HG02678 (cell line): ENCODE results near the gene SEMA6B.
"Not testable (repeated sequence)": the region's sequence is repeated elsewhere in the genome, so short reads cannot be mapped to it uniquely, and the experiment has no call there.

Source experiments
- ATAC-seq: cut with Tn5 transposase; IDR thresholded peaks from one replicate; pipeline ENCODE4 v1.9.1; 2021; ENCODE audit warnings: mild to moderate bottlenecking, moderate library complexity; ENCODE audit not compliant: unreplicated experiment

Gene SEMA6B

DNA sequence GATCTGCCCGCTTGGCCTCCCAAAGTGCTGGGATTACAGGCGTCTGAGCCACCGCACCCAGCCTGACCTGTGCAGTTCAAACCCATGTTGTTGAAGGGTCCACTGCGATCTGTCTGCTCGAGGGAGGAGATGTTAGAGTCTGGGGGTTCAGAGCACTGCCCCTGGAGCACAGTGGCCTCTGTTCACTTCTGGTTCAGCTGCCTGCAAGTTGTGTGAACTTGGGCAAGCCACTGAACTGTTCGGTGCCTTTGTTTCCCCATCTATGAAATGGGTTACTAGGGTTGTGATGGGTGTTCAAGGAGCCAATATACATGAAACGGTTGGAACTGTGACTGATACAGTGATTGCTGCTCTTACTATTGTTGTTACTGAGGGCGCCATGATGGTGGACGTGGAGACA, 26.1 kb downstream of the SEMA6B start:
- no peak for ATAC-seq

DNA sequence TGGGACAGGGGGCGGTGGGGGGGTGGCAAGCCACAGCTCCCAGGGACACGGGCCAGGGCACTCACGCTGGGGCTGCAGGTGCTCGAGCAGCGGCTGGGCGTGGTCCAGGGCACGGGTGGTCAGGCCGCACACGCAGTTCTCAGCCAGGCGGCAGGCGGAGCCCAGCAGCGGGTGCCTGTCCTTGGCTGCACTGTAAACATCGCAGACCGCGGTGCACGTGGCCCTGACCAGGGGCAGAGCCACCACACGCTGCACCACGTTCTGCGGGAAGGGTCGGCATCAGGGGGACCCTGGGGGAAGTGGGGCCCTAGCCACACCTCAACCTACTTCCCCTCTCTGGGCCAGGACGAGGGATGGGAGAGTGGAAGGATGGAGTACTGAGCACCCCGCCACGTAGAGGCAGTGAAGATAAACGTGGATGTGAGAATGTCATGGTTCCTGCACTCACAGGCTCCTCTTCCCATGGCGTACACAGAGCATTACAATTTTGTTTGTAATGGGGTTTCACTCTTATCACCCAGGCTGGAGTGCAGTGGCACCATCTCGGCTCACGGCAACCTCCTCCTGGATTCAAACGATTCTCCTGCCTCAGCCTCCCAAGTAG, 27.8 kb downstream of the SEMA6B start:
- ATAC-seq: no peak

DNA sequence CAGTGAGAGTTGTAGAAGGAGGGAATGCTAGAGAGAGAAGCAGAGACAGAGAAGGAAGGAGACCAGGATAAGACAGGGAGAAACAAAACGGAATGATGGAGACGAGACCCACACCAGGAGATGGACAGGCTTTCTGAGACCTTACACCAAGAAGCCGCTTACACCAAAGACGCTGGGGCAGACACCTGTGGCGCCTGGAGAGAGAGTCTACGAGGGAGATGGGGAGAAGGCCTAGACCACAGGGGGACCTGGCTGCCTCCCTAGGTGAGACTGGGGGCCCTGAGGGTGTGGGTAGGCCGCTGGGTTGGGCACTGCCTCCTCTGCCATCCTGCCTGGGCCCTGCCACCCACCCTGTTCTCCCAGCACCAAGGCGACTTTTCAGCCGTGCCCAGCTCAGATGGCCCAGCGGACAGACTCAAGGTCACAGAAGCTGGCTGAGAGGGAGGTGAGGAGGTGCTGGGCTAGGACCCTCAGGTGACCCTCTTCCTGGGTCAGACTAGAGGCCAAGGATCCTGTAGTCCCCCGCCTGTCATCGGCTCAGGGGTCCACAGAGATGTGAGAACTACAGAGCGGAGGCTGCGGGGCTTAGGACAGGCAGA, 29.5 kb downstream of the SEMA6B start:
- no peak for ATAC-seq

DNA sequence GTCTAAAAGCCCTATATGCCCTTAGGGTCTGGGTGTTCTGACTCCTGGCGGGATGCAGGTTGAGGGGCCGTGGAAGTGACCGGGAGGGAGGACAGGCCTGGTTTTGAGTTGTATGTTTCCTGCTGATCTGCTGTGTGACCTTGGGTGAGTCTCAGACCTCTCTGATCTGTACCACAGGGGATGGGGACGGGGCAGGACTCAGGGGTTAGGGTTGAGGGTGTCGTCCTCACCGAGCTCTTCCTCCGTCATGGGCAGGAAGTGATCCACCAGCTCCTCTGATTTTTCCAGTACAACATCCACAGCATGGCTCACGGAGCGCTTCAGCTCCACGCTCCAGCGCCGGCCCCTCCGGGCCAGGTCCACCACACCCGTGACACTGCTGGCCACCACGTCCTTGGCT, 30.6 kb downstream of the SEMA6B start:
- no peak for ATAC-seq

DNA sequence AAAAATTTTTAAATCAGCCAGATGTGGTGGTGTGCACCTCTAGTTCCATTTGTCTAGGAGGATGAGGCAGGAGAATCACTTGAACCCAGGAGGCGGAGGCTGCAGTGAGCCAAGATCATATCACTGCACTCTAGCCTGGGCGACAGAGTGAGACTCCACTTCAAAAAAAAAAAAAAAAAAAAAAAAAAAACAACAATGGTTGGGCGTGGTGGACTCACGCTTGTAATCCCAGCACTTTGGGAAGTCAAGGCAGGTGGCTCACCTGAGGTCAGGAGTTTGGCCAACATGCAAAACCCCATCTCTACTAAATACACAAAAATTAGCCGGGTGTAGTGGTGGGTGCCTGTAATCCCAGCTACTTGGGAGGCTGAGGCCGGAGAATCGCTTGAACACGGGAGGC, 32.1 kb downstream of the SEMA6B start:
- ATAC-seq: not testable (repeated sequence)

DNA sequence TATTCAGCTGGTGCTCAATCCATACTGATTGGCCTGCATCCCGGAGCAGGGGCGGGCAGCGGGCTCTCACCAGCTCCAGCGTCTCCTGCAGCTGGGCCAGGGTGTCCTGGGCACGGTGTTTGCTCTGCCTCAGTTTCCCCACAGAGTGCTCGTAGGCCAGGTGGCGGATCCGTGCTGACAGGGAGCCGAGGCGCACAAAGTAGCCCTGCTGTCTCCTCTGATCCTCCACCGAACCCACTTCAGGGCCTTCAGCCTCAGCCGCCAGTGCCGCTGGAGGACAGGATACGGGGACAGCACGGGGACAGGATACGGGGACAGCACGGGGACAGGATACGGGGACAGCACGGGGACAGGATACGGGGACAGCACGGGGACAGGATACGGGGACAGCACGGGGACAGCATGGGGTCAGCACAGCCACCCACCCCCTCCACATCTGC, 33.9 kb downstream of the SEMA6B start:
- ATAC-seq: no peak

DNA sequence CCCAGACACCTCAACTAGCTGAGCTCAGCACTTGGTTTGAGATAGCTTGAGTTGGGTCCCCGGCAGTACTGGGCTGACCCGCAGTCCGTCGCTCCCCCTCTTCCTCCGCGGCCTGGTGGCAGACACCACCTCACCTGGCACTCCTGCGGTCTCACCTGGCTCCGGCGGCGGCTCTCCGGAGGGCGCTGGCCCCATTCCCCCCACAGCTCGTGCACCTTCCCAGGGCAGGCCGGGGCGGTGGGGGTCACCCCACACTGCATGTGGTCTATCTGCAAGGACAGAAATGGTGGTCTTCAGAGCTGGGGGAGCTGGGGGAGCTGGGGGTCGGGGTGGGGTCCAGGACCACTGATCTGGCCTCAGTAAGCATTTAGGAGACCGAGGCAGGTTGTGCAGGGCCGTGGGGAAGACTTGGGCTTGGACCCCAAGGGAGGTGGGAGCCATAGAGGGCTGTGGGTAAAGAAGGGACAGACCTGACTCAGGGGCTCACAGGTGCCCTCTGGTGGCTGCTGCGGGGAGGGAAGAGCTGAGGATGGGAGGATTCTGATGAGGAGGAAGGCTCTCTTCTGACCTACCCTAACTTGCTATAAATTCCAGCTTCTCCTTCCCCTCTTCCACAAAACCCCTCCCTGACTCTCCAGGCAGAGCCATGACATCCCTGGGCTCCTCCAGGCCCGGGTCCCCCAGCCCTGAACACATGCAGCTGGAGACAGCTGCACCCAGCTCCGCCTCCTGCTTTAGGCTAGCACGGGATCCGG, 34.5 kb downstream of the SEMA6B start:
- ATAC-seq: no peak

DNA sequence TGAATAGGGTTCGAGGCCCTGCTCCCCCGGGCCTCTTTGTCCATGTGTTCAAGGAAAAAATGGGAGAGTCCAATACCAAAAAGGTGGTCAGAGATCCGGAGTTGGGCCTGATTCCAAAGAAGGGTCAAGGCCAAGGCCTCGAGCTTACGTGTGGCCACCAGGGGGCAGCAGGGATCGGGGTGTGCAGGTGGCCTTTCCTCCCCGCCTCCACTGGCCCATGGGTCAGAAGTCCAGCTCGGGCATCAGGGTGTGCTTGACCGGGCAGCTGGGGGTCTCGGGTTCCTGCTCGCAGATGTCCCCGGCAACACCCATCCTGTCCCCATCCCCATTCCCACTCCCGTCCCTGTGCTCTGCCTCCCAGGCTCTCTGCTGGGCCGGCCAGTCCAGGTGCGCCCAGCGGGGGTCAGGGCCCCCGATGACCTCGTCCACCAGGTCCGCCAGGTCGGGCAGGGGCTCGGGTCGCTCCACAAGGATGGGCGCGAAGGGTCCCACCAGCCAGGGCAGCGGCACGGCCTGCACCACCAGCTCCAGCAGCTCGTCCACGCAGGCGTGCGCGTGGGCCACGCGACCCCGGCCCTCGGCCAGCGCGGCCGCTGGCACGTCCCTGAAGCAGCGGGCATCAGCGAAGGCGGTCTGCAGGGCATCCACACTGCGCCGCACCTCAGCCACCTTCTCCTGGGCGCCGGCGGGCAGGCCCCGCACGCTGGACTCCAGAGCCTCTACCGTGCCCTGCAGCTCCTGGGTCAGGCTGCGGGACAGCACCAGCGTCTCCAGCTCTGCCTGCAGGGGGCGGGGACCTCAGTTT, 36.0 kb downstream of the SEMA6B start:
- ATAC-seq: no peak

DNA sequence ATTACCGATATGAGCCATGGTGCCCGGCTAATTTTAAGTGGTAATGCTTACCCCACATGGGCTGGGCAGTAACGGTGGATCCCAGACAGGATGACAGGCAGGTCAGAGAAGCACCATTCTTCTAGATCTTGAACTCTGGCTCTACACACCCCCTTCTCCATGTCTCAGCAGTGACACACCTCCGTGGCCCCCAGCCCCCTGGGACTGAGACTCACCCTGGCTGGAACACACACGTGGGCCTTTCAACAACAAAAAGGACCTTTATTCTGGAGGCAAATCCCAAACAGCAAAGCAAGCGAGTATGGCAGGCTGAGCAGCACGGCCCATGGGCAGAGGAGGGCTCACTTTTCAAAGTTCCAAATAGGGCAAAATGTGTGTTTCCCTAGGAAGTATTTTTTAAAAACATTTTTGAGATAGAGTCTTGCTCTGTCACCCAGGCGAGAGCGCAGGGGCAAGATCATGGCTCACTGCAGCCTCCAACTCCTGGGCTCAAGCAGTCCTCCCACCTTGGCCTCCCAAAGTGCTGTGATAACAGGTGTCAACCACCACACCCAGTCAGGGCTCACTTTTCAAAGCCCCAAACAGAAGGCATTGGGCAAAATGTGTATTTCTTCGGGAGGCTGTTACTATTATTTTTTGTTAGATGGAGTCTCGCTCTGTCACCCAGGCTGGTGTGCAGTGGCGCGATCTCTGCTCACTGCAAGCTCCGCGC, 37.0 kb downstream of the SEMA6B start:
- ATAC-seq: no peak

DNA sequence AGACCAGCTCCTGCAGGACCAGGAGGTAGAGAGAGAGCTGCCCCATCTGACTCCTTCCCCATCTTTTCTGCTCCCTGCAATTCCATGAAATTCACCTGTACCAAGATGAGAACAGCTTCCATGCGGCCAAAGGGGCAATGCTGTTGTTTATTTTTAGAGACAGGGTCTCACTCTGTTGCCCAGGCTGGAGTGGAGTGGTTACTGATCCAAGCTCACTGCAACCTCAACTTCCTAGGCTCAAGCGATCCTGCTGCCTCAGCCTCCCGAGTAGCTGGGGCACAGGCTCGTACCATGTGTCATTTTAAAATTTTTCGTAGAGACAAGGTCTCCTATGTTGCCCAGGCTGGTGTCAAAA, 37.6 kb downstream of the SEMA6B start:
- ATAC-seq: no peak

DNA sequence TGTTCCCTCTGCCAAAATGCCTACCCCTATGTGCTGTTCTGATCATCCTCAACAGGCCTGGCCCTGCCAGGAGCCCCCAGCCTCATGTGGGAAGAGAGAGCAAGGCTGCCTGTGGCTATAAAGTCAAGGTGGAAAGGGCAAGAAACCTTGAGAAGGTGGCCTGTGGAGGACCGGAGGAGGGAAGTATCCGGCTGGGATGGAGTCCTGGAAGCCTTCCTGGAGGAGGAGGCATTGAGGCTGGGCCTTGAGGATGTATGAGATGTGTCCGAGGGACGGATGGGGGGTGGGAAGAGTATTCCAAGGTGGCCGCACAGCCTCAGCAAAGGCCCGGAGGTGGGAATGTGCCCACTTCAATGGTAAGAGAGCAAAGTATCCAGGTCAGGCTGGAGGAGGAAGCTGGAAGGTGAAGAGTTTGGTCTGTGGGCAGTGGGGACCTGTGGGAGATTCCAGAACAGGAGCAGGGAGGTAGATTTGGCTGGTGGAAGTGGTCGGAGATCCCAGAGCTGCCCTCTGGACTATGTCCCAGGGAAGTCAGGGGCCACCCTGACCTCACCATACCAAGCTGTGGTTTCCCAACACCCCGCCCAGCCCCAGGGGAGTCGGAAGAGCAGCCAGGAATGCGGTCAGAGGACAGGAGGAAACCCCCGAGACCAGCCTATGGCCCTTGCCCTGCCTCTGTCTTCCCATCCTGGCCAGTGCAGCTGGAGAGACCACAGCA, 38.2 kb downstream of the SEMA6B start:
- no peak for ATAC-seq

DNA sequence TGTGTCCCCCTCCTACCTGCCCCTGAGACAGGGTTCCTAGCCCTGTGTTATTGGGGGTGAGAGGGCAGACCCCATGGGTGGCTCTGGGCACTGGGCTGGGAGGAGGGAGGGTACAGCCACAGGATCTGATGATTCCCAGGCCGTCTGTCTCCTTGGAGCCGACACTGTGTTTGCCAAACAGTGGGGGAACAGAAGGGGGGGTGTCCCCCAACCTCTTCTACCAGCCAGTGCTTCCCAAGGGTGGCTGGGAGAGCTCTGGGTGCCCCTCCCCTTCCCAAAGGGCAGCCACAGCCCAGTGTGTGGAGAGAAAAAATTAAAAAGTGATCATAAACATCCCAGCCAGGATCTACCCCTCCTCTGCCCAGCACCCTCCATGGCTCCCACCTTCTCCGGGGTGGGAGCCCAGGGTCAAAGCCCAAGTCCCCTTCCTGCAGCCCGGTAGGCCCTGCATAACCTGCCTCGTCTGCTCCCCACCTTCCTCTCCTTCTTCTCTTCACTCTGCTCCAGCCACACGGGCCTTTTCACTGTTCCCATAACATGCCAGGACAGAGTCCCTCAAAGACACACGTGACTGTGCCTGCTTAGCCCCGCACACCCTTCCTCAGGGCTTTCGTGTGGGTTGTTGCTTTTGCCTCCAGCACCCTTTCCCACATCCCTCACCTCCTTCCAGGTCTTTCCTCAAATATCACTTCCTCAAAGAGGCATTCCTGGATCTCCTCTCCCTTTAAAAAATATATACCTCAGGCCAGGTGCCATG, 39.8 kb downstream of the SEMA6B start:
- ATAC-seq: no peak

DNA sequence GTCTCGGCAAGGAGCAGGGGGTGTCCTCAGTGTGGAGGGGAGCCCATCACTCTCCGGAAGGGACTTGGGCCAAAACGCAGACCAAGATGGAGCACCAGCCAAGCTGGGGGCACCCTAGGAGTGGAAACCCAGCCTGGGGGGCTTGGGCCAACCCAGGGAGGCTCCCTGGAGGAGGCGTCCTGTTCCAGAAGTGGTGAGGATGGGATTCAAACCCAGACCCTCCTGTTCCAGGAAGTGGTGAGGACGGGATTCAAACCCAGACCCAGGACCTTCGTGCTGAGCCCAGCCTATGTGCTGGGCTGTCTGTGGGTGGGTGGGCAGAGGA, 40.4 kb downstream of the SEMA6B start:
- ATAC-seq: no peak

DNA sequence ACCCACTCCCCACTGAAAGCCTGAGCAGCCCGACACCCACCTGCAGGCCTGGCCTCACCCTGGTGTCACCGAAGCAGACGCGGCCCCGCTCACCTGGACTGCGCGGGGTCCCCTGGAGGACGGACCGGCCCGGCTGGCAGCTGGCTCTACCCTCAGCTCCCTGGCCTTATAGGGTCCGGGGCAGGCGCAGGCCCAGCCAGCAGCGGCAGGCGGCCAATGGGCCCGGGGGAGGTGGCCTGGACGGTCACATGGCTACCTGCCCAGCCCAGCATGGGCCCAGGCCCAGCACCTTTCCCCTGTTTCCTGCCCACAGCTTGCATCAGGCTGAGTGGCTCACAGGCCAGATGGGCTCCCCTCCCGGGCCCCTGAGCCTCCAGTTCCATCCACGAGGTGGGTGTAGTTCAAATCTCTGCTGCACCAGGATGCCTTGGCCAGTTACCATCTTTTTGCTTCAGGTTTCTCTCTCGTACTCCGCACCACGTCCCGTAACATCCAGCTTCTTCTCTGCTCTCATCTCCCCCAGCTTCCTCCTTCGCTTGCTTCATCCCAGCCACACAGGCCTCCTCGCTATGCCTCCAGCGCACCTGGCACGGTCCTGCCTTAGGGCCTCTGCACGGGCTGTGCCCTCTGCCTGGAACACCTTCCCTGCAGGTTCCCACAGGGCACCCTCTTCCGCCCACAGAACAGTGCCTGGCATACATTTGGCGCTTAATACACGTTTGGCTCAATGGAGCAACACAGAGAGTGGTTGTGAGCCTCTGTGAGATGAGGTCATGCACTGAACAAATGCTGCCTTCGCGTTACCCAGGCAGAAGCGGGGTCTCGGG, 40.9 kb downstream of the SEMA6B start, which contains the start of gene PLIN4:
Gene PLIN4 (minus strand): TSS at position 142 of the 827 bp plus-strand sequence. CDS start 214 bp downstream, outside the sequence.
- no peak for ATAC-seq

DNA sequence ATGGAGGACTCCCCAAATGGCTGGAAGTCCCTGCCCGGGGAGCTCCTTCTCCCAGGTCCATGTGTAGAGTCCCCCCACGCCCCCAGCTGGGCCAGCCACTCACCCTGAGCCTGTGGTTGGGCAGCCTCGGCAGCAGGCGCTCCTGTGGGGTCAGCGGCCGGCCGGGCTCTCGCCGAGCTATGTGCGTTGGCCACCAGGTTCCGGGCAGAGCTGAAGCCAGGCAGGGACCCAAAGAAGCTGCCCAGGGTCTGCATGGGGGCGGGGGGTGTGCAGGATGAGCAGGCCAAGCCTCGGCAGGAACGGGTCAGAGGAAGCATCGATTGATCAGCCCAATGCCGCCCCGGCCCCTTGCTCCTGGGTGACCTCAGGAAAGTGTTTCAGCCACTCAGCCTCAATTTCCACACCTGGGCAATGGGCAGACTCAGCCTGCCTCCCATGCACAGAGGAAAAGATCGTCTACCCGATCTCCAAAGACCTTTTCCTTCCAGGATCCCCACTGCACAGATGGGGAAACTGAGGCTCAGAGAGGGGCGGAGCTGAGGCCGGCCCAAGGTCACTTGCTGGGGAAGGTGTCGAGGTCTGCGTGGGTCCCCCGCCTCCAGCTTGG, 41.9 kb downstream of the SEMA6B start:
- no peak for ATAC-seq

DNA sequence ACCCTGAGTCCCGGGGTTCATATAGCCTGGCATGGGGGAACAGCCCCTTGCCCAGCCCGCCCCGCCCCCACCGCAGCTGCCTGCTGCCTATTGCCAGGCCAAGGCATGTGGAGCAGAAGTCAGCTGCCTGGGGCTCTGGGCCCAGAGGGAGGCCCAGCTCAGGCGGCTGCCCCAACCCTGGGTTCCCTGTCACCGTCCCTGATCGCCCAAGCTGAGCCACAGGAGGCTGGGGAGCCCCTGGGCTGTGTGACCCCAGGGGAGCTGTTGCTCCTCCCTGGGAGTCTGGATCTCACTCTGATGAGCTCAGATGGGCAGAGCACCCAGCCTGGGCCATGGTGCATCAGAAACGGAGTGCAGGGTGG, 42.6 kb downstream of the SEMA6B start:
- no peak for ATAC-seq

DNA sequence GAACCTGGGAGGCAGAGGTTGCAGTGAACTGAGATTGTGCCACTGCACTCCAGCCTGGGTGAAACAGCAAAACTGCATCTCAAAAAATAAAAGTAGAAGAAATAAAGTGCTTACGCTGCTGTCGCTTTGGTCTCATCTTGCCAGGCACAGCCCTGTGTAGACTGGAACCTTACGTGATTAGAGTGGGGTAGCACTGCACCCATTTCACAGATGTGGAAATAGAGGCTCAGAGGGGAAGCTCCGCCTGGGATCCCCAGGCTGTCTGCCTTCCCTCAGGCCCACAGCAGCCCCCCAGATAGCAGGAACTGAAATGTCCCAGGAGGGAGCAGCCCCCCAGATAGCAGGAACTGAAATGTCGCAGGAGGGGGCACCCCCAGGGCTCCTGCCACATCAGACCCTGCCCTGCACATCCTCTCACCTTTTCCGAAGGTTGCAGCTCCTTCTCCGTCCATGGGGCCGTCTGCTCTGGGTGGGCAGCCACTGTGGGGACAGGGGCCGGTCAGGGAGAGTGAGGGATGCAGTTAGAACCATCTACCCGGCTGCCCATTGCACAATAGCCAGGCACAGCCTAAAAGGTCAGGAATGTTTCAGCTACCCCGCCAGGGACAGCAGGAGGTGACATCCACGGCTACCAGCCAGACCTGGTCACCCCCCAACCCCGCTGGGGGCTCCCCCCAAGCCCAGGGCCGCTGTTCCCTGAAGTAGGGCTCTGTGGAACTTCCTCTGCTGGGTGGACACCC, 43.1 kb downstream of the SEMA6B start:
- ATAC-seq: no peak

DNA sequence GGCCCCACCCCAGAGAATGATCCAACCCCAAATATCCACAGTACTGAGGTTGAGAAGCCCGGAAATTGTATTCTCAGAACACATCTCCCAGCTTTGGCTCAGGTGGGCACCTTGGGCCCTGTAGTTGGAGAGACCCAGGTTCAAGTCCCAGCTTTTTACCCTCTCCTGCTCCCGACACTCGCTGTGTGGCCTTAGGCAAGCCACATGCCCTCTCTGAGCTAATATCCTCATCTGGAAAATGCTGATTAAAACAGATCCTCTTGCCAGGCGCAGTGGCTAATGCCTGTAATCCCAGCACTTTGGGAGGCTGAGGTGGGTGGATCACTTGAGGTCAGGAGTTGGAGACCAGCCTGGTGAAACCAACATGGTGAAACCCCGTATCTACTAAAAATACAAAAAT, 43.8 kb downstream of the SEMA6B start:
- ATAC-seq: no peak
